Bone marrow (tissue), 2 donors: ENCODE data around the gene APEH.

ENCODE experiments used
- DNase-seq, 2 donors: peaks; one replicate each; lab custom pipeline; 2025; lab: John Stamatoyannopoulos, UW

The APEH gene

DNA sequence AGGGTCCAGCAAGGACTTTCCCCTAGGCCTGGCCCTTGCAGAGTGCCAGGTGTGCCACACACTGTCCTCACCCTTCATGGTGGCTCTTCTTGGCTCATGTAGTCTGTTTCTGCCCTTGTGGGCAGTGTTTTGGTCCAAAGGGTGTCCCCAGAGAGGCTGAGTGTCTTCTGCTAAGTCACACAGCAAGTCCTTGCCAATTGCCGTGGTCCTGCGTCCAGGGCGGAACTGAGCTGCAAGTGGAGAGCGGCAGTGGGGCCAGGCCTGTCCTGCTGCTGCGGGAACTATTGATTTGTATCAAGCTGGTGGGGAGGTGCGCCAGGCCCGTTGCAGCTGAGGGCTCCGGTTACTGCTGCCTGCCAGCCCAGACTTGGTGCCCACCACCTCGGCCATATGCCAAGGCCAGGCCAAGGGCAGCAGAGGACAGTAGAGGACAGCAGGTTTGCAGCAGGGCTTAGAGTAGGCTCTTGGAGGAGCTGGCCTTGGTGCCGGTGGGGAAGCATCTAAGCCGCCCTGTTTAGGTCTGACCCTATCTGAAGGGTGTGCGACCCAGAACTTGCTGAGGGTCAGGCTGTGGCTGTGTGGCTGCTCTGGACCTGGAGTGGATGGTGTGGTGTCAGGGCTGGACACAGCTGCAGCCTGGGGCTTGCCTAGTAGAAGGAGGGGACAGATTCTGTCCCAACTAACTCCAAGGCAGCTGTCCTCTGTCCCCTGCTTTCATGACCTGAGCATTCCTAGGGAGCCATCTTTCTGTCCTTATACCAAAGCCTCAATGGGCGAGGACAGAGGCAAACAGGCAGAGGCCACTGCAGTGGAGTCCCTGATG, 40.8 kb downstream of the APEH start:
- DNase-seq = no peak

GRCh38 chr3:49715611-49716121, 41.5 kb downstream of the APEH start:
- no peak for DNase-seq

- DNase-seq = no peak
Observed at GRCh38 chr3:49716169-49716568, 42.0 kb downstream of the APEH start.

DNA sequence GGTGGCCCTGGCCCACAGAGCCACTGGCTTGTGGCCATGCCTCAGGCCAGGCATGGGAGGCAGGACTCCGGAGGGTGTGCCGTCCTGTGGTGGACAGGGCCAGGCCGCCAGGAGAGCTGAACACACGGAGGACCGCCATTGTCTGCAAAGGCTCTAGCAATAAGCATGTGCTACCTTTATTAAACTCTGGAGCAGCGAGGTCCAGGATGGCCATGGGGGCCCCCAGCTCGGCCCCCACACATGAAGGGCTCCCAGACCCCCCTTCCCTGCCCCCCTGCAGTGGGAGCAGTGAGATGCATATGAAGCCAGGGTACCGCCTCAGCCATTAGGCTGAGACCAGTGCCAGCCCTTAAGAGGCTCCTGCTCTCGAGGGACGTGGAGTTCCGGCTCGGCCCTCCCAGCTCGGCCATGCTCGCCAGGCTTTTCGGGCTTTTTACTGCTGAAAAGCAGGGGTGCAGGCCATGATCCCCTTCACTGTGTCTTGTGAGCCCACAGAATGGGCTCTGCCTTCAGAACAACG, 42.6 kb downstream of the APEH start:
- DNase-seq = no peak

- DNase-seq = no peak
Observed at GRCh38 chr3:49717211-49717958, 43.2 kb downstream of the APEH start.

DNA sequence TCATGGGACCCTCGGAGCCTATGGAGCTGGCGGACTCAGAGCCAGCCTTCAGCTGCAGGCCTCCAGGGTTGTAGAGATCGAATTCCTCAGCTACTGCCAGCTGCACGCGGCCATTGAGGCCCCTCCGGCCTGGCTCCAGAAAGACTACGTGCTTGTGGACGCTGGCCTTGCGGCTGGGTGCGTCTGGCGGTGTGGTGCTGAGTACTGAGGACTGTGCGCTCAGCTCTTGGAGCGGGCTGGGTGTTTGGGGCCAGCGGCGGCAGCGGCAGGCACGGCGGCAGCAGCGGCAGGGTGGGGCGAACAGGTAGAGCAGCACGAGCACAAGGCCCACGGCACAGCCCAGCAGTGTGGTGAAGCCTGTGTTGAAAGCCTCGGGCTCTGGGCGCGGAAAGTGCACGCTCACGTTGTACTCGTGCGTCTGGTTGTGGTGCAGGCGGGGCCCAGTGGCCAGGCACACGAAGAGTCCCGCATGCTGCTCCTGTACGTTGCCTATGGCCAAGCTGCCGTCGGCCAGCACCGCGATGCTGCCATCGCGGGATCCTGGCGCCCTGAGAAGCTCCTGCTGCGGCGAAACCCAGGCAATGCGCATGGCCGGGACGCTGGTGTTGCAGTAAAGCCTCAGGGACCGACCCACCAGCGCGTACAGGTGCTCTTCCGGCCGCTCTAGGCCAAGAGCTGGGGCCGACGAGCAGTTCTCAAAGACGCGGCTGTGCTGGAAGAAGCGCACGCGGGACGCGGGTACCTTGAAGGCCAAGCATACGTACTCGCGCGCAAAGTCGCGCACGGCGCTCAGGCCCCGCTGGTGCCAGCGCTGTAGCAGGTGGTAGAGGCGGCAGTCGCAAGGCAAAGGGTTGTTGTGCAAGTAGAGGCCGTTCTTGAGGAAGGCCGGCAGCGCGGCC, 44.1 kb downstream of the APEH start:
- DNase-seq = no peak

DNA sequence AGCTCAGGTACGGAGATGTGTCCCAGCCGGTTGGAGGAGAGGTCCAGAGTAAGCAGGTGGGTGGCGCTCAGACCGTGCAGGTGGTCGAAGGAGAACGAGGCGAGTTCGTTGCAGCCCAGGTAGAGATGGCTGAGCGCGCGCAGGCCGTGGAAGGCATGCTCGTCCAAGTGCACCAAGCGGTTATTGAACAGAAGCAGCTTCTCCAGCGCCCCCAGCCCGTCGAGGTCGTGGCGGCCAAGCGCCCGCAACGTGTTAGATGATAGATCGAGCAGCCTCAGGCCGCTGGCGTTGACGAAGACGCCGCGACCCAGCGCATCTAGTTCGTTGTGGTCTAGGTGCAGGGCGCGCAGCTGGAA, 44.7 kb downstream of the APEH start:
- DNase-seq = no peak

GRCh38 chr3:49719214-49719884, 45.2 kb downstream of the APEH start, which contains the start of gene AMIGO3:
TSS of gene AMIGO3 (minus strand) at chr3:49719684. CDS start at chr3:49719465, 219 bp downstream.
- peak; percentile 81 to 88 for DNase-seq

DNA sequence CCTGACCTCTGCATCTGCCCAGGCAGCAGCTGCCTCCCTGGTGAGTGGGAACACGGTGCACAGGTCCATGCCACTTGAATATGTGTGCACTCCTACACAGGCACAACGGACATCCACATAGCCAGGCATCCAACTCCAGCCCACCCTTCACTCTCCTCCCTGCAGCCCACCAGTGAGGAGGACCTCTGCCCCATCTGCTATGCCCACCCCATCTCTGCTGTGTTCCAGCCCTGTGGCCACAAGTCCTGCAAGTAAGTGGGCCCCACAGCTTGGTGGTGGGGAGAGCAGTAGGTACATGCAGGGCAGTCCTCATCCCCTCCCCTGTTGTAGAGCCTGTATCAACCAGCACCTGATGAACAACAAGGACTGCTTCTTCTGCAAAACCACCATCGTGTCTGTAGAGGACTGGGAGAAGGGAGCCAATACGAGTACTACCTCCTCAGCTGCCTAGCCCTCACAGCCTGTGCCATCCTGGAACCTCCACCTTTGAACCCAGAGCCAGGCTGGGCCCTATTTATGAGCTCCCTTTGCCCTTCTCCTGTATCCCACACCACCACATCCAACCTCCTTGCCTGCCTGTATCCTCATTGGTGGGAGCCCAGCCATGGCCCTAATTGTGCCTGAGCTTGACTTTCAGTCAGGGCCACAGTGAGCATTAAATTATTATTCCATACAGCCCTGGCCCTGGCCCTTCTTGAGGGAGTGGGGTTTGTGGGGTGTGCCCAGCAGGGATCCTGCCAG, 46.9 kb downstream of the APEH start:
- no peak for DNase-seq

DNA sequence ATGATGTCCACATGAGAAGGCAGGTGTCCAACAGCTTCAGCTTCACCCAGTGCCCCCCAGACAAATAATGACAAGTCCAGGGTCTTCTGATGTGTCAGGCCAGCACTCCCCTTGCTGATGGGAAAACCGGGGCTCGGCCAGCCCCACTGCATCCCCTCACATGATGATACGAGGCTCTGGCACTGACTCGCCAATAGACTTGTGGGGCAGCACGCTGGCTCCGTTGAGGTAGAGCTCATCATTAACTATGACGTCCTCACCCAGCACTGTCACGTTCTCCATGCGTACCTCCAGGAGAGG, 47.4 kb downstream of the APEH start:
- no peak for DNase-seq

DNA sequence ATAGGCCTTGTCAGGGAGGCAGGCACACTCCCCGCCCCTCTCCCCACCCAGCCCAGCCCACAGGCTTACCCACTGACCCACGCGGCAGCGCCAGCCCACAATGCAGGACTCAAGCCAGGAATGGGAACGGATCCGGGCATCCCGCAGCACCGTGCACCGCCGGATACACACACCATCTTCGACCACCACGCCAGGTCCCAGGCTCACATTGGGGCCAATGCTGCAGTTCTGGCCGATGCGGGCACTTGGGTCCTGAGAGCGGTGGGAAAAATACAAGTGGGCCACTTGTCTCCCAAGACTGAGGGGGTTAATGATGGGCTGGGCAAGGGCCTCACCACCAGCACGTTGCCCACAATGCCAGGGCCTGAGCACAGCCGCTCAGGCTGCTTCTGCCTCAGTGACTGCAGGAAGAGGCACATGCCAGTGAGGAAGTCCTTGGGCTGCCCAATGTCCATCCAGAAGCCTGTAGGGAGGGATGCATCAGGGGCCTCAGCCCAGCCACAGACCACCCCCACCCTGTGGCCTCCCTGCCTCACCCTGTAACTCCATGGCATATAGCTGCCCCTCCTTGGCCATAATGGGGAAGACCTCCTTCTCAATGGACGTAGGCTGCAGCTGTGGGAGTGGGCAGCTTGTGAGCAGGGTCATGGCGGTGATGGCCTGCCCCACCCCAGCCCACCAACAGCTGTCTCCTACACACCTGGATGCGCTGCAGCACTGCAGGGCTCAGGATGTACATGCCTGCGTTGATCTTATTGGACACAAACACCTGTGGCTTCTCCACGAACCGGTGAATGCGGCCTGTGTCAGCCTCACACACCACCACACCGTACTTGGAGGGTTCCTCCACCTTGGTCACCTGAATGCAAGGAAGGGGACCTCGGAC, 48.0 kb downstream of the APEH start:
- no peak for DNase-seq

DNA sequence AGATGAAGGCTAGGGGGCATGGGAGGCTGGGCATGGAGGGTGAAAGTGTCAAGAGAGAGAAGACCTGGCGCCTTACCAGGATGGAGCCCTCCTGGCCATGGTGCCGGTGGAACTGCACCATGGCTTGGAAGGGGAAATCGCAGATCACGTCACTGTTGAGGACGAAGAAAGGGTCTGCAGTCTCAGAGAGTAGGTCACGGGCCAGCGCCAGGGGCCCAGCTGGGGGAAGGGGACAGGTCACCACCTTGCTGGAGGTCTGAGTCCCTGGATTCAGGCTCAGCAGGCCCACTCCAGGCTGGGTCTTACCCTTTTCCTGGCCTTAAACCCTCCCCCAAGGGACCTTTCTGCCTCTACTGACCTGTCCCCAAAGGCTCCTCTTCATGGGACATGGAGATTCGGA, 48.7 kb downstream of the APEH start:
- no peak for DNase-seq

- DNase-seq = peak in 1 of 2 donors; percentile 47
Observed at GRCh38 chr3:49723296-49723627, 49.1 kb downstream of the APEH start.

- DNase-seq = peak; percentile 85 to 88
Observed at GRCh38 chr3:49723628-49724551, 49.7 kb downstream of the APEH start, which contains the start of gene GMPPB. TSS of gene GMPPB (minus strand) at chr3:49723951. CDS start at chr3:49723726, 225 bp downstream.

GRCh38 chr3:49724586-49724985, 50.4 kb downstream of the APEH start:
- DNase-seq = no peak

- no peak for DNase-seq
Observed at GRCh38 chr3:49725906-49726681, 51.9 kb downstream of the APEH start.

- DNase-seq = no peak
Observed at GRCh38 chr3:49727154-49727923, 53.2 kb downstream of the APEH start.
